ENCODE results near the gene HOXB13. TPM values are rescaled to one million over a fixed set of nuclear protein-coding genes. Genes with fewer than 3 reads are reported as not detected.

HOXB13 gene
- total RNA-seq, 1 donor from 2014 or later: not detected

DNA sequence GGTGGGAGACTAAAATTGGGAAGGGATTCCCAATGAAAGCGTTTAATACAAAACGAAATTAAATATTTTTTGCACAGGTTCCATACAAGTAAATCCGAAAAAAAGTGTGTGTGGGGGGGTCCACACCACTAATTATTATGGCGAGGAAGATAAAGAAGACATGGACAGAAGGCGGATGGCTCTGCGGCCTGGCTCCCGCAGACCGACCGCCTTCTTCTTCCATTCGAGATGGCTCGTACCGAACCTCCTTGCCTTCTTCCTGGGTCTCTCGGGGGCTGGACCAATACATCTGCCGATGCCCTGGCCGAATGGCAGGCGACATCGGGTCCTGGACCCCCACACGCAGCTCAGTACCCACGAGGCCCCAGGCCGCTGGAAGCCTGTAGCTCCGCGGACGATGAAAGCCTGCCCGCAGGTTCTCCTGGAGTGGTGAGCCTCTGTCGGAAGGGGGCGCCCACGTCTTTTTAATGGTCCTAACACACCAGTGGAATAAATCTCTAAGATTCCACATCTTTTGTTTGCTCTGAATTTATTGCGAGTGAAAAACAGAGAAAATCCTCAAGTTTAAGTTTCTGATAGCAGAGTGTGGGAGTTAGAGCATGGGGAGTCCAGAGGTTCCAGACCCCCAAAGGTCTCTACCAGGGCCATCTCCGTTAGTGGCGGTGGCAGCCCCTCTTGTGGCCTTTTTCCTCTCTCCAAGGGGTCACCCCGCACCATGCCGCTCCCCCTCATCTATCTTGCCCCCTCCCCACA, 4.1 kb downstream of the HOXB13 start:
- peaks cover 3% of the 10 kb centered on the region for H3K4me1 Mint-ChIP-seq (ENCODE audit: low read depth)
- H3K27me3 Mint-ChIP-seq: peaks cover 99% of the 10 kb centered on the region
- no peak overlapping the region for H3K27ac Mint-ChIP-seq
- no peaks in the 10 kb centered on the region for H3K9me3 Mint-ChIP-seq (ENCODE audit: low read depth)
- peak; percentile 77 for DNase-seq (ENCODE audit: low spot score, unreplicated experiment)
- TF ChIP-seq, protein P1, sequence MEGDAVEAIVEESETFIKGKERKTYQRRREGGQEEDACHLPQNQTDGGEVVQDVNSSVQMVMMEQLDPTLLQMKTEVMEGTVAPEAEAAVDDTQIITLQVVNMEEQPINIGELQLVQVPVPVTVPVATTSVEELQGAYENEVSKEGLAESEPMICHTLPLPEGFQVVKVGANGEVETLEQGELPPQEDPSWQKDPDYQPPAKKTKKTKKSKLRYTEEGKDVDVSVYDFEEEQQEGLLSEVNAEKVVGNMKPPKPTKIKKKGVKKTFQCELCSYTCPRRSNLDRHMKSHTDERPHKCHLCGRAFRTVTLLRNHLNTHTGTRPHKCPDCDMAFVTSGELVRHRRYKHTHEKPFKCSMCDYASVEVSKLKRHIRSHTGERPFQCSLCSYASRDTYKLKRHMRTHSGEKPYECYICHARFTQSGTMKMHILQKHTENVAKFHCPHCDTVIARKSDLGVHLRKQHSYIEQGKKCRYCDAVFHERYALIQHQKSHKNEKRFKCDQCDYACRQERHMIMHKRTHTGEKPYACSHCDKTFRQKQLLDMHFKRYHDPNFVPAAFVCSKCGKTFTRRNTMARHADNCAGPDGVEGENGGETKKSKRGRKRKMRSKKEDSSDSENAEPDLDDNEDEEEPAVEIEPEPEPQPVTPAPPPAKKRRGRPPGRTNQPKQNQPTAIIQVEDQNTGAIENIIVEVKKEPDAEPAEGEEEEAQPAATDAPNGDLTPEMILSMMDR (IDR thresholded peaks at IDR 0.05; ENCODE audit: unreplicated experiment): peak; percentile 90
- H3K4me3 Mint-ChIP-seq (ENCODE audit: low read depth): peak overlapping the region; percentile 31
- no peaks in the 10 kb centered on the region for H3K36me3 Mint-ChIP-seq (ENCODE audit: insufficient read depth)

DNA sequence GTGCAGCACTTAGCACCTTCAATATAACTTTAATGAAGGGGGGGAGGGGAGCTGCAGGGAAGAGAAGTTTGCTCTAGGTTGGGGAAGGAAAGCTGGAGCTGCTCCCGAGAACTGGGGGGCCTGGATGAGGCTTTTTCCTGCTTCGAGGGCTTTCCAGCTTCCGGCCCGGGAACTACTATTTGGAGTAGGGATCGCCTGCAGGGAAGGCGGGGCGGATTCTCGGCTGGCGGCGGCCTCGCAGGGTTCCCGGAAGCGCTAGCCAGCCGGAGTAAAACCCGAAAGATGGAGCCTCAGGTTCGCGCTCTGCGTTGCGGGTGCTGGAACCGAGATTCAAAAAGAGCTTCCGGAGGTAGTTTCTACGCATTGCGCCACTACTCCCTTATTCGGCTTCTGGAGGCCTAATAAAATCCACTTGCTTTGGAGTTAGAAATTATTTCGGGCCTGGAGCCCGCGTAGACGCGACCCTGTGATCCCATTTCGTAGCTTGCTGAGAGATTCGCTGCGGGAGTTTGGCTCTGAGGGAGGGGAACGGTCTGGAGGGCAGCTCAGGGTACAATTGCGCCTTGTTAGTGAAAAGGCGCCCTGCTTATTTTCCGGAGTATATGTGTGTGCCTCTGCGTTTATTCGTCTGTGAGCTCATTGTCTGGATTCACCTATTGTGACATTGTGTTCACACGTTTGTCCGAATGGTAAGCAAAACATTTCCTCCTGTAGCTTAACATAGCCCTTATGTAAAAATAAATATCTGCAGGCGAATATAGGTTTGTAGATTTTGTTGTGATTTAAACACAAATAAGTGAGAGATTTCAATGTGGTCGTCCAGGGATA, 4.9 kb downstream of the HOXB13 start:
- Mint-ChIP-seq H3K27me3 (peaks cover 100% of the 10 kb centered on the region), H3K27ac (no peak overlapping the region), H3K9me3 (ENCODE audit: low read depth) (no peaks in the 10 kb centered on the region), H3K4me1 (ENCODE audit: low read depth) (peaks cover 4% of the 10 kb centered on the region), H3K4me3 (ENCODE audit: low read depth) (no peak overlapping the region), H3K36me3 (ENCODE audit: insufficient read depth) (no peaks in the 10 kb centered on the region)
- TF ChIP-seq, protein P1 (IDR thresholded peaks at IDR 0.05; ENCODE audit: unreplicated experiment): no peak
- DNase-seq (ENCODE audit: low spot score, unreplicated experiment): no peak

DNA sequence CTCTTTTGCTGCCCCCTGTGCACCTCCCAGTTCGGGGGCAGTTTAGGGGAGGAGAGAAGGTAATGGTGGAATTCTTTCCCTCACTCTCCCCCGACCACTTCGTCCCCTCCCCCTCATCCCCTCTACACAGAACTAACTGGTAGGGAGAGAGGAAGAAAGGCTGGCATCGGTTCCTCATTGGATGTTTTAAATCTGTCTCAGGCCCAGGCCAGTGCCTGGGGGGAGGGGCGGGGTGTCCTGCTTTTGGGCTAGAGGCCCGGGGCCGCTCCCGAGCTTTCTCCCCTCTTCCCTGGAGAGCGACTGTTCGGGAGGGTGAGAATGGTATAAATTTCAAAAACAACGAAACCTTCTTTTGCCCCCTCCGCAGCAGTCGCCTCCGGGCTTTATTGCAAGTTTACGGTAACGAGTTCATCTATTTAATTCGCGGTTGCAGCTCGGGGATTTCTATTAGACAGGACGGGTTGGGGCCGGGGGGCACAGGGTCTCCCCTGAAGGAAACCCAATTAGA, 5.6 kb downstream of the HOXB13 start, which contains the start of gene PRAC2:
PRAC2 (plus strand) TSS at position 271 of the 508 bp plus-strand sequence. CDS start 1,226 bp downstream, outside the sequence.
- no peaks in the 10 kb centered on the region for H3K9me3 Mint-ChIP-seq (ENCODE audit: low read depth)
- peaks cover 100% of the 10 kb centered on the region for H3K27me3 Mint-ChIP-seq
- H3K36me3 Mint-ChIP-seq (ENCODE audit: insufficient read depth): no peaks in the 10 kb centered on the region
- peaks cover 4% of the 10 kb centered on the region for H3K4me1 Mint-ChIP-seq (ENCODE audit: low read depth)
- DNase-seq (ENCODE audit: low spot score, unreplicated experiment): no peak
- TF ChIP-seq, protein P1 (IDR thresholded peaks at IDR 0.05; ENCODE audit: unreplicated experiment): no peak
- no peak within 1 kb of the TSS for H3K4me3 Mint-ChIP-seq (ENCODE audit: low read depth)
- H3K27ac Mint-ChIP-seq: no peak within 1 kb of the TSS

DNA sequence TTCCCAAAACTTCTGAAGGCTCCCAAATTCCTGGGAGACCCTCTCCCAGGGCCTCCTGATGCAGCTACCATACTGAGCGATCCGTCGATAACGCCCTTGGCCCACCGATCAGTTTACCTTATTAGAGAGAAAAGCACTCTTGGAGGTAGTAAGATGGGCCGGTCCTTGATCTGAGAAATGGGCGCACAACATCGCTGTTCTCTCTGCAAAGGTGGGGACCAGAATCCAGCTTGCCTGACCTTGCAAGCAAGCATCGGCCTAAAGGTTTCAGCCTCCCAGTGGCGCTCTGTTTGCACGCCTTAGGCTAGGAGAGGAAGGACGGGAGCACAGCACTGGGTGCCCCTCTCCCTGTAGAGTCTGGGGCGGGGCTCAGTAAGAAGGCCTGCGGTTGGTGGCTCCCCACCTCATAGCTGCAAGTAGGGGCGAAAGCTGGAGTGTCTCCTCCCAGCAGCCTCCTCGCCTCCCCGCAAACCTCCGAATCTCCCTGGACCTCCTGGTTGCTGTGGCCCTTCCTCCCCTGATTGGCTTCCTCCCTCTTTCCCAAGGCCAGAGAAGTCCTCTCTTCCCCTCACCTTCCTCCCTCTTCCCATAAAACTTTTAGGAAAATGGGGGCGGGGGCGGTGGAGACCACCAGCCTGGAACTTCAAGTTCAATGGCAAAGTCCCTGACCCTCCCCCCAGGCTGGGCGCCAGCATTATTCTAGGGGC, 6.2 kb downstream of the HOXB13 start, which contains the start of gene PRAC1:
PRAC1 (minus strand) TSS at position 318 of the 707 bp plus-strand sequence; CDS start at position 192, 126 bp downstream.
- no peaks in the 10 kb centered on the region for H3K36me3 Mint-ChIP-seq (ENCODE audit: insufficient read depth)
- H3K27ac Mint-ChIP-seq: no peak within 1 kb of the TSS
- DNase-seq (ENCODE audit: low spot score, unreplicated experiment): no peak
- peaks cover 100% of the 10 kb centered on the region for H3K27me3 Mint-ChIP-seq
- H3K4me1 Mint-ChIP-seq (ENCODE audit: low read depth): peaks cover 4% of the 10 kb centered on the region
- H3K9me3 Mint-ChIP-seq (ENCODE audit: low read depth): no peaks in the 10 kb centered on the region
- H3K4me3 Mint-ChIP-seq (ENCODE audit: low read depth): no peak within 1 kb of the TSS
- TF ChIP-seq, protein P1 (IDR thresholded peaks at IDR 0.05; ENCODE audit: unreplicated experiment): no peak

Data from progenitor cell of endocrine pancreas (in vitro differentiated cells).